ENCODE results near the gene FRMPD3. TPM values are rescaled to one million over a fixed set of nuclear protein-coding genes. Genes with fewer than 3 reads are reported as not detected.

FRMPD3 gene
- total RNA-seq (2021), result 1.4 to 2.0 TPM (median 1.7 TPM) in 3 replicates
- percentile 36 among the genes with signal in this experiment for Bru-seq, nascent RNA
- long read RNA-seq, experiment 1, partial matches to known transcripts, result 0 of 1 reads
- long read RNA-seq, experiment 1, other reads (novel, unspliced or antisense), result 1 of 1 reads
- long read RNA-seq, experiment 2, partial matches to known transcripts, result 0 of 3 reads
- long read RNA-seq, experiment 2, other reads (novel, unspliced or antisense), result 3 of 3 reads
- long read RNA-seq, experiment 3, partial matches to known transcripts, result 0 of 1 reads
- long read RNA-seq, experiment 3, other reads (novel, unspliced or antisense), result 1 of 1 reads

GRCh38 chrX:107448998-107449835 is at the start of gene FRMPD3:
Gene FRMPD3 (plus strand): TSS chrX:107449652. CDS start chrX:107526589, 76,937 bp downstream.
- Mint-ChIP-seq H3K4me1 (peaks cover 29% of the 10 kb centered on the region), H3K4me3 (peak within 1 kb of the TSS; percentile 77), H3K27me3 (ENCODE audit: low read depth) (peaks cover 36% of the 10 kb centered on the region), H3K27ac (peak within 1 kb of the TSS; percentile 26; the same call in 1 of the 2 replicates), H3K36me3 (no peaks in the 10 kb centered on the region), H3K9me3 (no peaks in the 10 kb centered on the region)
- ChIA-PET CTCF (interaction anchor here (1.2 to 2.3 kb wide), 5 partner anchors 93 to 424 kb away, joined by 3 to 9 read pairs (median 4); no protein-coding TSS in a partner anchor), POLR2A (no interaction called here)
- DNase-seq (ENCODE audit: low spot score) (peak; percentile 53), ATAC-seq (peak; percentile 65)
- TF ChIP-seq PRDM15 (CRISPR knock-in tag; IDR thresholded peaks at IDR 0.05), result 0 out of 2 replicates have a peak, but pooled peaks have one; percentile 27
- no peak for TF ChIP-seq MXD4 (CRISPR knock-in tag; IDR thresholded peaks at IDR 0.05; ENCODE audit: borderline replicate concordance)

GRCh38 chrX:107420571-107420970 is 28.9 kb upstream of the FRMPD3 start:
- H3K4me1 Mint-ChIP-seq, result peaks cover 9% of the 10 kb centered on the region
- peaks cover 3% of the 10 kb centered on the region; the same call in 1 of the 2 replicates for H3K27me3 Mint-ChIP-seq (ENCODE audit: low read depth)
- ChIA-PET POLR2A (interaction anchor here (0.5 kb wide), 1 partner anchor 214 kb away, joined by 3 read pairs; no protein-coding TSS in a partner anchor), CTCF (no interaction called here)
- no peak overlapping the region for H3K4me3 Mint-ChIP-seq
- DNase-seq (ENCODE audit: low spot score) (no peak), ATAC-seq (no peak)
- H3K9me3 Mint-ChIP-seq, result peaks cover 8% of the 10 kb centered on the region
- no peak overlapping the region for H3K27ac Mint-ChIP-seq
- 0 out of 2 replicates have a peak, but pooled peaks cover under 1% of the 10 kb centered on the region for H3K36me3 Mint-ChIP-seq
- TF ChIP-seq PRRX2 (CRISPR knock-in tag; IDR thresholded peaks at IDR 0.05), result no peak
- no peak for TF ChIP-seq NFE2L1 (CRISPR knock-in tag; IDR thresholded peaks at IDR 0.05)
- TF ChIP-seq ZBTB43 (CRISPR knock-in tag; IDR thresholded peaks at IDR 0.05), result no peak
- no peak for TF ChIP-seq FOXP4 (CRISPR knock-in tag; IDR thresholded peaks at IDR 0.05)
- TF ChIP-seq AFF4 (CRISPR knock-in tag; IDR thresholded peaks at IDR 0.05; ENCODE audit: borderline replicate concordance), result no peak
- no peak for TF ChIP-seq SMAD4 (CRISPR knock-in tag; IDR thresholded peaks at IDR 0.05)
- no peak for TF ChIP-seq STAT6 (CRISPR knock-in tag; conservative IDR thresholded peaks at IDR 0.05; ENCODE audit: low read depth)
- no peak for TF ChIP-seq ATF6 (CRISPR knock-in tag; IDR thresholded peaks at IDR 0.05)
- TF ChIP-seq MAX (CRISPR knock-in tag; IDR thresholded peaks at IDR 0.05), result no peak
- no peak for TF ChIP-seq IRF1 (CRISPR knock-in tag; IDR thresholded peaks at IDR 0.05)
